Activated CD8-positive, alpha-beta T cell treated with anti-CD3 and anti-CD28 coated beads for 36 hours (primary cell): ENCODE results near the gene FBXO34. TPM values are rescaled to one million over a fixed set of nuclear protein-coding genes. Genes with fewer than 3 reads are reported as not detected.

Experiments
- ATAC-seq: fragments of 200-7000 bp; cut with Tn5 transposase; one replicate; pipeline ENCODE4 v1.10.0; 2021; ENCODE audit warnings: mild to moderate bottlenecking, moderate library complexity
- CTCF ChIA-PET: fragments of 350-600 bp; sonication (Branson Sonifier 250); formaldehyde crosslinking; loops from one replicate; lab custom pipeline; 2021; ENCODE audit warnings: antibody characterized with exemption; lab: Charles Lee
- POLR2A ChIA-PET: fragments of 350-600 bp; sonication (Branson Sonifier 250); formaldehyde crosslinking; loops from one replicate; lab custom pipeline; 2021; ENCODE audit warnings: antibody characterized with exemption; lab: Charles Lee
- DNase-seq: peaks from one replicate; pipeline ENCODE4 v3.0.0-alpha.2; 2020
- H3K27ac Mint-ChIP-seq: one replicate; pipeline ENCODE4 v1.8.0; 2021; ENCODE audit warnings: mild to moderate bottlenecking, mixed read lengths
- H3K27me3 Mint-ChIP-seq: one replicate; pipeline ENCODE4 v1.8.0; 2021; ENCODE audit warnings: mixed read lengths
- H3K36me3 Mint-ChIP-seq: one replicate; pipeline ENCODE4 v1.8.0; 2021; ENCODE audit warnings: low read depth, mixed read lengths
- H3K4me1 Mint-ChIP-seq: one replicate; pipeline ENCODE4 v1.8.0; 2021; ENCODE audit warnings: low read depth, mixed read lengths
- H3K4me3 Mint-ChIP-seq: one replicate; pipeline ENCODE4 v1.8.0; 2021; ENCODE audit warnings: mild to moderate bottlenecking, moderate library complexity, mixed read lengths
- H3K9me3 Mint-ChIP-seq: one replicate; pipeline ENCODE4 v1.8.0; 2021; ENCODE audit warnings: mixed read lengths
- CTCF ChIP-seq: fragments of 200-600 bp; IDR thresholded peaks from one replicate; pipeline ENCODE4 v1.8.0; 2022; ENCODE audit warnings: antibody characterized with exemption, mild to moderate bottlenecking
- intact Hi-C: fragments of 100-400 bp; cut with micrococcal nuclease; formaldehyde crosslinking; loops from one replicate; pipeline ENCODE4 v1.10.0; 2022
- total RNA-seq, 2 experiments: library from RNA; stranded (reverse); gene quantifications; one replicate each; pipeline ENCODE4 v1.2.3, GENCODE V29; 2021

Gene FBXO34
- total RNA-seq, 2 experiments from 2014 or later = 17.7 to 20.0 TPM

- Mint-ChIP-seq H3K36me3 (peaks cover 43% of the 10 kb centered on the region), H3K4me3 (no peak overlapping the region), H3K27ac (no peak overlapping the region), H3K27me3 (no peaks in the 10 kb centered on the region), H3K4me1 (peaks cover 16% of the 10 kb centered on the region), H3K9me3 (peaks cover 19% of the 10 kb centered on the region)
- no peak for TF ChIP-seq CTCF
- ChIA-PET POLR2A (no interaction called here), CTCF (interaction anchor here (1.2 kb wide), 1 partner anchor 38 kb away, joined by 5 read pairs; no protein-coding TSS in a partner anchor)
- DNase-seq (no peak), ATAC-seq (no peak)
- intact Hi-C loops = no loop called here
These were observed 45.3 kb downstream of the FBXO34 start for GRCh38 chr14:55316564-55316963.

DNA sequence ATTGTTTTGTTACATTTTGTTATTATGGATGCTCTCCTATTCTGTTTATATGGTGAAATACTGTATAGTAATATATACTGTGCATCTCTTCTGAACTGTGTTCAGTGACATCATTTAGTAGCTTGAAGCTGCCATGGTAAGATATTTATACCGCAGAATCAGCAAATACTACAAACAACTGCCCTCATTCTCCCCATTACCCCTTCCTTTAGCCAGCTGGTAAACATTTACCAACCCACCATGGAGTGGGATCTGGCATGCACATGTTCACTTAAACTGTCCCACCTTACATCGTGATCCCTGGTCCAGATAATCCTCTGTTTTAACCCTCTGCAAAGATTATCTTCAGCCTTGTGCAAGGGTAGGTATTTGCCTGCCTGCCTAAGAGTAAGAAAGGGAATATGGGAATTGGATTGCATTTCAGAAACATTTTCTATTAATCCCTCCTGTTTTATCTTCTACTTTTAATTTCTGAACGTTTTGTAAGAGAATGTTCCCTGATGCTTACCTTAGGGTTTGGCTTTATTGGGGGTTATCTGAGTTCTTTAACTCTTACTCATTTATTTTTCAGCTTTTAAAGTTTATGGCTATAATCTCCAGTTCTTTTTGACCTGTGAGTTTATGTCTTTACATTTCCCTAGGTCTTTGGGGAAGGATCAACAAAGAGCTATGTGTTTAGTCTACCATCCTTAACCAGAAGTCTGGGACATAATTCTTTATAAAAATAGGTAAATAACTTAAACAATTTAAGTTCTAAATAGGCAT lies 46.5 kb downstream of the FBXO34 start:
- H3K9me3 Mint-ChIP-seq = peaks cover 14% of the 10 kb centered on the region
- DNase-seq = no peak
- ChIA-PET CTCF (interaction anchor here (0.7 to 1.4 kb wide), 4 partner anchors 10 to 36 kb away, joined by 3 to 5 read pairs (median 4); no protein-coding TSS in a partner anchor), POLR2A (no interaction called here)
- peaks cover 16% of the 10 kb centered on the region for H3K4me1 Mint-ChIP-seq
- H3K4me3 Mint-ChIP-seq = no peak overlapping the region
- no peak for TF ChIP-seq CTCF
- intact Hi-C loops = no loop called here
- H3K27ac Mint-ChIP-seq = no peak overlapping the region
- peaks cover 38% of the 10 kb centered on the region for H3K36me3 Mint-ChIP-seq
- H3K27me3 Mint-ChIP-seq = no peaks in the 10 kb centered on the region
- ATAC-seq = no peak

DNA sequence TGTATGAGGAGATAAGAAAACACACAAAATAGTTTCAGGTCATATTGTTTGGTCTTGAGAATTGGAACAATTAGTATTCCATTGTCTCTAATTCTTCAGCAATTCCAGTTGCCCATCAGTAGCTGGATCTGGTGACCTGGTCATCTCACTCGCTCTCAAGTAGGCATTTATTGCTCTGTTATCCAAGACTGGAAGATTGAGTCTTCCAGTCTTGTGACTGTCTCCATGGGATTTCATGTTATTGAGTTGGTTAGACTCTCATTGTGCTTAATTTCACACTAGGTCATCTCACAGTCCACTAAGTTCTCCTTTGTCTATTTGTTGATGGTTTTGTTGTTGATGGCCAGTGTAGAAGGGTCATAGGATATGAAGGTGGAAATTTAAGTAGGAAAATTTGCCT lies 47.5 kb downstream of the FBXO34 start:
- H3K27ac Mint-ChIP-seq = no peak overlapping the region
- no peak for TF ChIP-seq CTCF
- H3K4me3 Mint-ChIP-seq = no peak overlapping the region
- intact Hi-C loops = no loop called here
- H3K9me3 Mint-ChIP-seq = peaks cover 5% of the 10 kb centered on the region
- ATAC-seq (no peak), DNase-seq (no peak)
- peaks cover 7% of the 10 kb centered on the region for H3K4me1 Mint-ChIP-seq
- peaks cover 28% of the 10 kb centered on the region for H3K36me3 Mint-ChIP-seq
- ChIA-PET CTCF (interaction anchor here (0.7 to 1.4 kb wide), 3 partner anchors 9 to 15 kb away, joined by 3 to 4 read pairs (median 3); no protein-coding TSS in a partner anchor), POLR2A (no interaction called here)
- no peaks in the 10 kb centered on the region for H3K27me3 Mint-ChIP-seq

- H3K4me1 Mint-ChIP-seq = peaks cover 27% of the 10 kb centered on the region
- H3K27ac Mint-ChIP-seq = no peak overlapping the region
- no peaks in the 10 kb centered on the region for H3K9me3 Mint-ChIP-seq
- H3K36me3 Mint-ChIP-seq = peaks cover 10% of the 10 kb centered on the region
- POLR2A ChIA-PET = no interaction called here
- DNase-seq = no peak
- no peak for ATAC-seq
- CTCF ChIA-PET = no interaction called here
- no peak overlapping the region for H3K4me3 Mint-ChIP-seq
- intact Hi-C loops = no loop called here
- no peak for TF ChIP-seq CTCF
- no peaks in the 10 kb centered on the region for H3K27me3 Mint-ChIP-seq
These were observed 52.7 kb downstream of the FBXO34 start for GRCh38 chr14:55323910-55324309.

DNA sequence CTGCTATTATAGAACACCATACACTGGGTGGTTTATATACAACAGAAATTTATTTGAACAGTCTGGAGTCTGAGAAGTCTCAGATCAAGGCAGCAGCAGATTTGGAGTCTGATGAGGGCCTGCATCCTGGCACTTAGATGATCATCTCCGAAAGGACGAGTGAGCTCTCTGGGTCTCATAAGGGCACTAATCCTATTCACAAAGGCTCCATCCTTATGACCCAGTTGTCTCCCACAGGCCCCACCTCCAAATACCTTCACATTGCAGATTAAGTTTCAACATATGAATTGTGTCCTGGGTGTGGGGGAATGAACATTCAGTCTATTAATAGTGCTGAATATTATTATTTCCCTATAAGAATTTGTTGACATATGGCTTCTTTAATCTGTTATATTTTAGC lies 53.6 kb downstream of the FBXO34 start:
- CTCF ChIA-PET = interaction anchor here (2.5 kb wide), 1 partner anchor 30 kb away, joined by 6 read pairs; no protein-coding TSS in a partner anchor

More for the DNA sequence above, 53.6 kb downstream of the FBXO34 start:
- Mint-ChIP-seq H3K36me3 (peaks cover 6% of the 10 kb centered on the region), H3K9me3 (no peaks in the 10 kb centered on the region), H3K27me3 (no peaks in the 10 kb centered on the region), H3K4me1 (peaks cover 36% of the 10 kb centered on the region), H3K4me3 (no peak overlapping the region), H3K27ac (no peak overlapping the region)
- no peak for TF ChIP-seq CTCF
- POLR2A ChIA-PET = no interaction called here
- intact Hi-C loops = no loop called here
- DNase-seq (no peak), ATAC-seq (no peak)
